Panc1 (cell line): ENCODE data around the gene FAM237A. TPM values are rescaled to one million over a fixed set of nuclear protein-coding genes. Genes with fewer than 3 reads are reported as not detected.

Experiments
- ATAC-seq: fragments of 200-7000 bp; cut with Tn5 transposase; 2 replicates; pipeline ENCODE4 v1.9.1; 2020; ENCODE audit warnings: mild to moderate bottlenecking, moderate library complexity
- BruUV-seq: library from RNA; stranded (reverse); fragments of 400-500 nt; replicated peaks from 2 replicates; lab custom pipeline; 2021; lab: Mats Ljungman, UMichigan
- CTCF ChIA-PET: fragments of 300-600 bp; sonication (Branson Sonifier 250); formaldehyde crosslinking; loops from one replicate; lab custom pipeline; 2022; ENCODE audit warnings: antibody characterized with exemption; lab: Charles Lee
- POLR2A ChIA-PET: fragments of 300-600 bp; sonication (Branson Sonifier 250); formaldehyde crosslinking; loops from one replicate; lab custom pipeline; 2022; ENCODE audit warnings: antibody characterized with exemption; lab: Charles Lee
- DNase-seq: peaks from one replicate; pipeline ENCODE4 v3.0.0-alpha.2; 2010; ENCODE audit warnings: low read depth, low spot score
- H3K27ac ChIP-seq: 2 replicates; pipeline ENCODE4 v1.5.1; 2011; ENCODE audit warnings: mild to moderate bottlenecking, low read length, inconsistent platforms
- H3K27me3 ChIP-seq: fragments of 200-500 bp; sonication (Bioruptor generic); 2 replicates; pipeline ENCODE4 v1.6.0; 2014; ENCODE audit warnings: low read length, inconsistent platforms; ENCODE audit not compliant: control insufficient read depth, insufficient read depth
- H3K36me3 ChIP-seq: fragments of 200-500 bp; sonication (Bioruptor generic); 2 replicates; pipeline ENCODE4 v1.5.1; 2014; ENCODE audit warnings: inconsistent platforms, mild to moderate bottlenecking, low read length, moderate library complexity; ENCODE audit not compliant: control insufficient read depth, insufficient read depth
- H3K4me1 ChIP-seq: 2 replicates; pipeline ENCODE4 v1.5.1; 2011; ENCODE audit warnings: inconsistent platforms, mild to moderate bottlenecking, low read length, moderate library complexity; ENCODE audit not compliant: control insufficient read depth, insufficient read depth
- H3K4me3 ChIP-seq, 2 experiments: 2 replicates each; pipeline ENCODE4 v1.5.1; 2011 to 2012; ENCODE audit warnings: low read depth in 2 of 2, low read length in 2 of 2, mild to moderate bottlenecking in 2 of 2, inconsistent platforms in 1 of 2, moderate library complexity in 1 of 2
- H3K9me3 ChIP-seq: fragments of 200-500 bp; sonication (Bioruptor generic); 2 replicates; pipeline ENCODE4 v1.5.1; 2014; ENCODE audit warnings: low read depth, mild to moderate bottlenecking, inconsistent platforms, low read length, moderate library complexity; ENCODE audit not compliant: control insufficient read depth, insufficient read depth
- CTCF ChIP-seq: fragments of 450-650 bp; IDR thresholded peaks from 2 replicates; pipeline ENCODE4 v1.5.1; 2017; ENCODE audit warnings: mild to moderate bottlenecking
- POLR2AphosphoS5 ChIP-seq: IDR thresholded peaks from 2 replicates; pipeline ENCODE4 v1.6.1; 2012; ENCODE audit warnings: mild to moderate bottlenecking, low read depth, low read length, moderate library complexity
- SIN3A ChIP-seq: IDR thresholded peaks from 2 replicates; pipeline ENCODE4 v1.6.1; 2012; ENCODE audit warnings: low read depth, mild to moderate bottlenecking, low read length, moderate library complexity, borderline replicate concordance; ENCODE audit not compliant: insufficient read depth
- TCF7L2 ChIP-seq: IDR thresholded peaks from 2 replicates; pipeline ENCODE4 v1.6.1; 2011; ENCODE audit warnings: mild to moderate bottlenecking, low read depth, low read length, inconsistent platforms
- in situ Hi-C: cut with HindIII; loops from 2 replicates; pipeline ENCODE4 v1.10.0; 2016; ENCODE audit warnings: low sequenced_read_pairs, low pct_unique_long_range_greater_than_20kb
- intact Hi-C: fragments of 100-400 bp; cut with micrococcal nuclease; formaldehyde crosslinking; loops from one replicate; pipeline ENCODE4 v1.10.0; 2022; ENCODE audit not compliant: unreplicated experiment
- total RNA-seq: library from RNA; stranded (reverse); gene quantifications from one replicate; pipeline ENCODE4 v1.2.1, GENCODE V29; 2021; ENCODE audit not compliant: unreplicated experiment
- TF ChIP-seq, protein P1 (sequence below), 2 experiments: IDR thresholded peaks; 2 replicates each; pipeline ENCODE4 v1.6.1; 2011 to 2012; ENCODE audit warnings: low read depth in 2 of 2, control low read depth in 1 of 2, low read length in 1 of 2, mild to moderate bottlenecking in 1 of 2, moderate library complexity in 1 of 2; ENCODE audit not compliant: insufficient read depth in 1 of 2

The FAM237A gene
- total RNA-seq, 1 experiment from 2014 or later, result not detected

DNA sequence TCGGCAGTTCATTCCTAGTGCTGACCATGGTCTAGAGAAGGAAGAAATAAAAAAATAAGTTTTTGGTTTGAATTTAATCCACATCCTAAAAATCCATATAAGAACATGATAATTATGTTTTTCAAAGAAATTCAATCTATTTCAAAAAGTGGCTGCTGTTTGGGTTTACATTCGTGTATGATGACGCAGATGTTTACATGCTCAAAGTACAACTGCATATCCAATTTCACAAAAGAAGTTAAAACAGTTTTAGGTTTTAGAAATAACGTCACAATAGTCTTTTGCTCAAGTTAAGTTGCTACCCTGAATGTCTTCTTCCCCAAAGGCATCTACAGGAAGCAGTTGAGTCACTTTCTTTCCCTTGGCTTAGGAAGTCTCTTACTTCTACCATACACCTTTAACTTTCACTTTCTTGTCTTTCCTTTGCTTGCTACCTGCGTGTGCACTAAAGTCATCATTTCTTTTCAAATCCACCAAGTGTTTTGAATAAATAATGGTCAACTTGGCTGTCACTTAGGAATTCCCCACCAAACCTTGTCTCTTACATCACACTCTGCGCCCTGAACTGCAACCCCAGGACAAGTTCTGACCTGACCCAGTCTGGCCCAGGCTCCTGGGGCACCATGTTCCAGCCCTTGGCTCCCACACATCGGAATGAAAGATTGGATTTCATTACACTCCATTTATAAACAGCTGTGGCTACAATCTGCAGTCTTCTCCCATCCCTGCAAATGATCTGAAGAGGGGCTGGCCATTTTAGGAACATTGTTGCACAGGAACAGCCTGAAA, 28.4 kb downstream of the FAM237A start:
- Histone ChIP-seq H3K27me3 (no peaks in the 10 kb centered on the region; the same call in none of the 2 replicates), H3K4me3 (no peak overlapping the region), H3K27ac (no peak overlapping the region), H3K36me3 (no peaks in the 10 kb centered on the region), H3K9me3 (no peaks in the 10 kb centered on the region), H3K4me1 (no peaks in the 10 kb centered on the region)
- TF ChIP-seq, protein P1, sequence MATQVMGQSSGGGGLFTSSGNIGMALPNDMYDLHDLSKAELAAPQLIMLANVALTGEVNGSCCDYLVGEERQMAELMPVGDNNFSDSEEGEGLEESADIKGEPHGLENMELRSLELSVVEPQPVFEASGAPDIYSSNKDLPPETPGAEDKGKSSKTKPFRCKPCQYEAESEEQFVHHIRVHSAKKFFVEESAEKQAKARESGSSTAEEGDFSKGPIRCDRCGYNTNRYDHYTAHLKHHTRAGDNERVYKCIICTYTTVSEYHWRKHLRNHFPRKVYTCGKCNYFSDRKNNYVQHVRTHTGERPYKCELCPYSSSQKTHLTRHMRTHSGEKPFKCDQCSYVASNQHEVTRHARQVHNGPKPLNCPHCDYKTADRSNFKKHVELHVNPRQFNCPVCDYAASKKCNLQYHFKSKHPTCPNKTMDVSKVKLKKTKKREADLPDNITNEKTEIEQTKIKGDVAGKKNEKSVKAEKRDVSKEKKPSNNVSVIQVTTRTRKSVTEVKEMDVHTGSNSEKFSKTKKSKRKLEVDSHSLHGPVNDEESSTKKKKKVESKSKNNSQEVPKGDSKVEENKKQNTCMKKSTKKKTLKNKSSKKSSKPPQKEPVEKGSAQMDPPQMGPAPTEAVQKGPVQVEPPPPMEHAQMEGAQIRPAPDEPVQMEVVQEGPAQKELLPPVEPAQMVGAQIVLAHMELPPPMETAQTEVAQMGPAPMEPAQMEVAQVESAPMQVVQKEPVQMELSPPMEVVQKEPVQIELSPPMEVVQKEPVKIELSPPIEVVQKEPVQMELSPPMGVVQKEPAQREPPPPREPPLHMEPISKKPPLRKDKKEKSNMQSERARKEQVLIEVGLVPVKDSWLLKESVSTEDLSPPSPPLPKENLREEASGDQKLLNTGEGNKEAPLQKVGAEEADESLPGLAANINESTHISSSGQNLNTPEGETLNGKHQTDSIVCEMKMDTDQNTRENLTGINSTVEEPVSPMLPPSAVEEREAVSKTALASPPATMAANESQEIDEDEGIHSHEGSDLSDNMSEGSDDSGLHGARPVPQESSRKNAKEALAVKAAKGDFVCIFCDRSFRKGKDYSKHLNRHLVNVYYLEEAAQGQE (IDR thresholded peaks at IDR 0.05; ENCODE audit: insufficient read depth in 1 of 2, low read depth in 2 of 2, low read length in 1 of 2), result no peak
- TF ChIP-seq CTCF (no peak), SIN3A (no peak), TCF7L2 (no peak), POLR2AphosphoS5 (no peak)
- ChIA-PET POLR2A (no interaction called here), CTCF (no interaction called here)
- no peak for ATAC-seq
- no peak for DNase-seq
- intact Hi-C loops, result loop anchor here (10.0 kb wide), 1 partner anchor 116 kb away; no protein-coding TSS in a partner anchor
- in situ Hi-C loops, result no loop called here
- no TSS peak for BruUV-seq

- no TSS peak for BruUV-seq
- in situ Hi-C loops (no loop called here), intact Hi-C loops (no loop called here)
- no peak for DNase-seq
- ChIA-PET CTCF (no interaction called here), POLR2A (no interaction called here)
- TF ChIP-seq SIN3A (no peak), CTCF (no peak), POLR2AphosphoS5 (no peak), TCF7L2 (no peak)
- TF ChIP-seq, protein P1 (IDR thresholded peaks at IDR 0.05; ENCODE audit: insufficient read depth in 1 of 2, low read depth in 2 of 2, low read length in 1 of 2), result no peak
- Histone ChIP-seq H3K27me3 (no peaks in the 10 kb centered on the region), H3K9me3 (no peaks in the 10 kb centered on the region), H3K4me1 (no peaks in the 10 kb centered on the region), H3K27ac (no peak overlapping the region), H3K4me3 (no peak overlapping the region), H3K36me3 (no peaks in the 10 kb centered on the region)
- no peak for ATAC-seq
These were observed 41.3 kb downstream of the FAM237A start for GRCh38 chr2:206683546-206683945.
